ENCODE results near the gene IKZF5. TPM values are rescaled to one million over a fixed set of nuclear protein-coding genes. Genes with fewer than 3 reads are reported as not detected.

IKZF5 gene
- total RNA-seq, 1 experiment from 2014 or later: 17.1 TPM

GRCh38 chr10:123045961-123046731, 37.6 kb upstream of the IKZF5 start:
- H3K9me2 ChIP-seq (ENCODE audit: insufficient read depth): no peaks in the 10 kb centered on the region
- H3K36me3 ChIP-seq (ENCODE audit: control insufficient read depth in 1 of 2, insufficient read depth in 2 of 2, low read length in 2 of 2): no peaks in the 10 kb centered on the region
- no peaks in the 10 kb centered on the region for H4K20me1 ChIP-seq (ENCODE audit: insufficient read depth)
- no peak overlapping the region for H3K4me2 ChIP-seq (ENCODE audit: low read length)
- DNase-seq (ENCODE audit: low read depth, low spot score): no peak
- no peaks in the 10 kb centered on the region for H3K4me1 ChIP-seq (ENCODE audit: control insufficient read depth in 1 of 2, insufficient read depth in 2 of 2, low read length in 2 of 2)
- TF ChIP-seq YY1 (IDR thresholded peaks at IDR 0.05; ENCODE audit: extremely low read depth, insufficient replicate concordance, low read depth, low read length) (no peak), EGR1 (IDR thresholded peaks at IDR 0.05; ENCODE audit: low read depth) (no peak), EZH2phosphoT487 (IDR thresholded peaks at IDR 0.05; ENCODE audit: borderline replicate concordance) (no peak), ELF1 (IDR thresholded peaks at IDR 0.05; ENCODE audit: borderline replicate concordance, low read depth) (no peak), FOSL1 (IDR thresholded peaks at IDR 0.05; ENCODE audit: low read depth) (no peak), POLR2AphosphoS5 (IDR thresholded peaks at IDR 0.05; ENCODE audit: low read depth, low read length) (no peak), MAX (IDR thresholded peaks at IDR 0.05) (no peak), EZH2 (IDR thresholded peaks at IDR 0.05) (no peak), JUND (IDR thresholded peaks at IDR 0.05) (no peak), CBX3 (IDR thresholded peaks at IDR 0.05; ENCODE audit: low read depth) (no peak)
- no peaks in the 10 kb centered on the region for H3K9me3 ChIP-seq (ENCODE audit: control insufficient read depth in 1 of 2, insufficient read depth in 1 of 2, low read depth in 1 of 2, low read length in 2 of 2)
- ChIA-PET CTCF (interaction anchor here (0.8 to 1.3 kb wide), 4 partner anchors 24 to 527 kb away, joined by 3 to 5 read pairs (median 4); no protein-coding TSS in a partner anchor), RAD21 (ENCODE audit: low non-redundant PET in 1 of 2, low total read pairs in 2 of 2, uncharacterized antibody in 2 of 2, unreplicated experiment in 2 of 2) (no interaction called here), POLR2A (interaction anchor here (1.2 kb wide), 1 partner anchor 15 kb away, joined by 3 read pairs; no protein-coding TSS in a partner anchor)
- H3K79me2 ChIP-seq (ENCODE audit: insufficient read depth, low read length): no peaks in the 10 kb centered on the region
- H2AFZ ChIP-seq (ENCODE audit: low read depth, low read length, poor library complexity, severe bottlenecking): no peak overlapping the region
- no peaks in the 10 kb centered on the region for H3K27me3 ChIP-seq (ENCODE audit: insufficient read depth, low read length)
- H3K4me3 ChIP-seq (replicated peaks in 1 of 2; ENCODE audit: low read depth in 1 of 2, low read length in 2 of 2): no peak overlapping the region
- intact Hi-C loops (cut with micrococcal nuclease): loop anchor here (2.0 kb wide), 1 partner anchor 921 kb away; no protein-coding TSS in a partner anchor
- no peak overlapping the region for H3K27ac ChIP-seq (ENCODE audit: low read depth, low read length)
- H3K9ac ChIP-seq (ENCODE audit: low read length): no peak overlapping the region
- no TSS peak for BruUV-seq (replicated peaks)
- no peak for ATAC-seq

DNA sequence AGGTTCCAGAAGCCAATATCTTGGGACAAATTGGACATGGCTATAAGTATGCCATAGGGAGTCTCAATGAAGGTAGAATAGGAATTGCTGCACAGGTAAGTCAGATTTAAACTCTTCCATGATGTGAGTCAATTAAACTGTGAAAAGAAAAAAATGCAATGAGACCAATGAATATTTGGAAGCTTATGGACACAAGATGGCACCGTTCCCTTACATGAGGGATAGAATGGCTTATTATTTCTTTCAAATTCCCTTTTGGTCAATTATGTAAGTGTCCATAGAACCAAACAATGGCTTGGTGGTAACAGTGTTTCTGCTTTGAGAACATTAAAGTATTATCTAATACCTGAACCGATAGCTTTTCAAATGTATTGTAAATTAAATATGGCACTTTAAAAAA, 35.8 kb upstream of the IKZF5 start:
- BruUV-seq (replicated peaks): no TSS peak
- no peaks in the 10 kb centered on the region for H3K36me3 ChIP-seq (ENCODE audit: control insufficient read depth in 1 of 2, insufficient read depth in 2 of 2, low read length in 2 of 2)
- POLR2A ChIA-PET: no interaction called here
- TF ChIP-seq JUND (IDR thresholded peaks at IDR 0.05) (no peak), TCF7L2 (IDR thresholded peaks at IDR 0.05; ENCODE audit: borderline replicate concordance, extremely low read depth, insufficient read depth, insufficient read length) (no peak), SRF (IDR thresholded peaks at IDR 0.05; ENCODE audit: low read depth) (no peak), CEBPB (IDR thresholded peaks at IDR 0.05; ENCODE audit: low read depth) (no peak), ELF1 (IDR thresholded peaks at IDR 0.05; ENCODE audit: borderline replicate concordance, low read depth) (no peak), EZH2phosphoT487 (IDR thresholded peaks at IDR 0.05; ENCODE audit: borderline replicate concordance) (no peak), EGR1 (IDR thresholded peaks at IDR 0.05; ENCODE audit: low read depth) (no peak), POLR2A (IDR thresholded peaks at IDR 0.05; ENCODE audit: borderline replicate concordance, extremely low read depth, insufficient read depth, insufficient read length) (no peak), RAD21 (IDR thresholded peaks at IDR 0.05; ENCODE audit: low read depth) (peak; percentile 85), MAX (IDR thresholded peaks at IDR 0.05) (no peak), CBX3 (IDR thresholded peaks at IDR 0.05; ENCODE audit: low read depth) (no peak), FOSL1 (IDR thresholded peaks at IDR 0.05; ENCODE audit: low read depth) (no peak)
- TF ChIP-seq, protein P1, sequence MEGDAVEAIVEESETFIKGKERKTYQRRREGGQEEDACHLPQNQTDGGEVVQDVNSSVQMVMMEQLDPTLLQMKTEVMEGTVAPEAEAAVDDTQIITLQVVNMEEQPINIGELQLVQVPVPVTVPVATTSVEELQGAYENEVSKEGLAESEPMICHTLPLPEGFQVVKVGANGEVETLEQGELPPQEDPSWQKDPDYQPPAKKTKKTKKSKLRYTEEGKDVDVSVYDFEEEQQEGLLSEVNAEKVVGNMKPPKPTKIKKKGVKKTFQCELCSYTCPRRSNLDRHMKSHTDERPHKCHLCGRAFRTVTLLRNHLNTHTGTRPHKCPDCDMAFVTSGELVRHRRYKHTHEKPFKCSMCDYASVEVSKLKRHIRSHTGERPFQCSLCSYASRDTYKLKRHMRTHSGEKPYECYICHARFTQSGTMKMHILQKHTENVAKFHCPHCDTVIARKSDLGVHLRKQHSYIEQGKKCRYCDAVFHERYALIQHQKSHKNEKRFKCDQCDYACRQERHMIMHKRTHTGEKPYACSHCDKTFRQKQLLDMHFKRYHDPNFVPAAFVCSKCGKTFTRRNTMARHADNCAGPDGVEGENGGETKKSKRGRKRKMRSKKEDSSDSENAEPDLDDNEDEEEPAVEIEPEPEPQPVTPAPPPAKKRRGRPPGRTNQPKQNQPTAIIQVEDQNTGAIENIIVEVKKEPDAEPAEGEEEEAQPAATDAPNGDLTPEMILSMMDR (IDR thresholded peaks at IDR 0.05 in 2 of 3, conservative IDR thresholded peaks at IDR 0.05 in 1 of 3; ENCODE audit: borderline replicate concordance in 1 of 3, insufficient read depth in 1 of 3, low read depth in 2 of 3, low read length in 2 of 3): peak; percentile 36 to 76 (median 56); a peak in 5 of 6 replicates

More for the DNA sequence above, 35.8 kb upstream of the IKZF5 start:
- Histone ChIP-seq H3K79me2 (ENCODE audit: insufficient read depth, low read length) (no peaks in the 10 kb centered on the region), H3K27me3 (ENCODE audit: insufficient read depth, low read length) (no peaks in the 10 kb centered on the region), H3K9me3 (ENCODE audit: control insufficient read depth in 1 of 2, insufficient read depth in 1 of 2, low read depth in 1 of 2, low read length in 2 of 2) (no peaks in the 10 kb centered on the region), H2AFZ (ENCODE audit: low read depth, low read length, poor library complexity, severe bottlenecking) (no peak overlapping the region), H4K20me1 (ENCODE audit: insufficient read depth) (no peaks in the 10 kb centered on the region), H3K9me2 (ENCODE audit: insufficient read depth) (no peaks in the 10 kb centered on the region), H3K4me2 (ENCODE audit: low read length) (no peak overlapping the region), H3K4me3 (replicated peaks in 1 of 2; ENCODE audit: low read depth in 1 of 2, low read length in 2 of 2) (no peak overlapping the region), H3K4me1 (ENCODE audit: control insufficient read depth in 1 of 2, insufficient read depth in 2 of 2, low read length in 2 of 2) (no peaks in the 10 kb centered on the region), H3K9ac (ENCODE audit: low read length) (no peak overlapping the region), H3K27ac (ENCODE audit: low read depth, low read length) (no peak overlapping the region)
- CTCF ChIA-PET: interaction anchor here (1.0 to 2.6 kb wide), 10 partner anchors 10 to 538 kb away, joined by 4 to 23 read pairs (median 6); no protein-coding TSS in a partner anchor
- DNase-seq (ENCODE audit: low read depth, low spot score) (peak; percentile 29), ATAC-seq (no peak)
- intact Hi-C loops (cut with micrococcal nuclease): loop anchor here (2.0 kb wide), 1 partner anchor 922 kb away; no protein-coding TSS in a partner anchor
- RAD21 ChIA-PET (ENCODE audit: low non-redundant PET in 1 of 2, low total read pairs in 2 of 2, uncharacterized antibody in 2 of 2, unreplicated experiment in 2 of 2): no interaction called here

Data from HCT116 (cell line).